ENCODE results near the gene TNFRSF1B.

Gene TNFRSF1B

GRCh38 chr1:12180315-12180714 lies 13.5 kb downstream of the TNFRSF1B start:
- H3K36me3 ChIP-seq (ENCODE audit: control insufficient read depth in 5 of 5, insufficient read depth in 5 of 5, low read length in 5 of 5), result peaks cover 0 to 9% (median 5%) of the 10 kb centered on the region in 5 donors
- peaks cover 11 to 98% (median 81%) of the 10 kb centered on the region in 5 donors for H3K4me1 ChIP-seq (ENCODE audit: control insufficient read depth in 5 of 5, insufficient read depth in 5 of 5, low read length in 5 of 5)
- H3K9ac ChIP-seq (ENCODE audit: low read length in 5 of 5), result peak overlapping the region in 2 of 5 donors; percentile 12 to 32
- H3K4me3 ChIP-seq (ENCODE audit: low read depth in 1 of 5, low read length in 5 of 5), result peak overlapping the region in 1 of 5 donors; percentile 1
- peaks cover 0 to 16% (median 3%) of the 10 kb centered on the region in 5 donors for H3K27me3 ChIP-seq (ENCODE audit: control insufficient read depth in 5 of 5, insufficient read depth in 4 of 5, low read length in 5 of 5)
- no peaks in the 10 kb centered on the region for H3K9me3 ChIP-seq (ENCODE audit: control insufficient read depth in 5 of 5, low read length in 5 of 5)
- peak overlapping the region; percentile 93 for H3K27ac ChIP-seq (ENCODE audit: low read depth, low read length)

GRCh38 chr1:12180903-12181302 lies 14.1 kb downstream of the TNFRSF1B start:
- H3K4me3 ChIP-seq (ENCODE audit: low read depth in 1 of 5, low read length in 5 of 5), result peak overlapping the region in 1 of 5 donors; percentile 1
- peak overlapping the region; percentile 93 for H3K27ac ChIP-seq (ENCODE audit: low read depth, low read length)
- peaks cover 12 to 98% (median 83%) of the 10 kb centered on the region in 5 donors for H3K4me1 ChIP-seq (ENCODE audit: control insufficient read depth in 5 of 5, insufficient read depth in 5 of 5, low read length in 5 of 5)
- H3K9me3 ChIP-seq (ENCODE audit: control insufficient read depth in 5 of 5, low read length in 5 of 5), result no peaks in the 10 kb centered on the region
- H3K27me3 ChIP-seq (ENCODE audit: control insufficient read depth in 5 of 5, insufficient read depth in 4 of 5, low read length in 5 of 5), result peaks cover 0 to 21% (median 3%) of the 10 kb centered on the region in 5 donors
- H3K9ac ChIP-seq (ENCODE audit: low read length in 5 of 5), result peak overlapping the region in 4 of 5 donors; percentile 1 to 38 (median 22)
- H3K36me3 ChIP-seq (ENCODE audit: control insufficient read depth in 5 of 5, insufficient read depth in 5 of 5, low read length in 5 of 5), result peaks cover 0 to 9% (median 5%) of the 10 kb centered on the region in 5 donors

DNA sequence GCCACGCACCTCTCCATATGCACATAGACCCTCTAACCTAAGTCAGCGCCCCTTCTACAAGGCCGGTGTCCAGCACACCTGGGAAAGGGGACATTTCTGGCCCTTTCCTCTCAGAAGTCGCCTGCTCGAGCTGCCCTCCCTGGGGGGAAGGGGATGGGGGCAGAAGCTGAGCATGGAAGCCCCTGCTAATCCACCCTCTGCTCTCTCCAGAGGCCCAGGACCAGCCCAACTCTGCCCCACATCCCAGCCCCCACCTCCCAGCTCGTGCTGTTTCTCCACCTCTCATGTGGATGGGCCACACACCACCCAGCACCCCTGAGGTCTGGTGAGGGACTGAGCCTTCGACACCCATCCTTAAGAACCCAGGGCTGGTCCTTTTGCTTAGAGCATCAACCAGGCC lies 14.8 kb downstream of the TNFRSF1B start:
- peaks cover 17 to 99% (median 87%) of the 10 kb centered on the region in 5 donors for H3K4me1 ChIP-seq (ENCODE audit: control insufficient read depth in 5 of 5, insufficient read depth in 5 of 5, low read length in 5 of 5)

GRCh38 chr1:12182410-12182984 lies 15.7 kb downstream of the TNFRSF1B start:
- H3K4me1 ChIP-seq (ENCODE audit: control insufficient read depth in 5 of 5, insufficient read depth in 5 of 5, low read length in 5 of 5), result peaks cover 18 to 99% (median 83%) of the 10 kb centered on the region in 5 donors
- peak overlapping the region in 1 of 5 donors; percentile 17 for H3K9ac ChIP-seq (ENCODE audit: low read length in 5 of 5)
- H3K27ac ChIP-seq (ENCODE audit: low read depth, low read length), result peak overlapping the region; percentile 93
- H3K9me3 ChIP-seq (ENCODE audit: control insufficient read depth in 5 of 5, low read length in 5 of 5), result no peaks in the 10 kb centered on the region
- no peak overlapping the region for H3K4me3 ChIP-seq (ENCODE audit: low read depth in 1 of 5, low read length in 5 of 5)
- H3K36me3 ChIP-seq (ENCODE audit: control insufficient read depth in 5 of 5, insufficient read depth in 5 of 5, low read length in 5 of 5), result peaks cover 0 to 9% (median 5%) of the 10 kb centered on the region in 5 donors
- H3K27me3 ChIP-seq (ENCODE audit: control insufficient read depth in 5 of 5, insufficient read depth in 4 of 5, low read length in 5 of 5), result peaks cover 0 to 22% (median 3%) of the 10 kb centered on the region in 5 donors

More for the DNA sequence above, 14.8 kb downstream of the TNFRSF1B start:
- Histone ChIP-seq H3K36me3 (ENCODE audit: control insufficient read depth in 5 of 5, insufficient read depth in 5 of 5, low read length in 5 of 5) (peaks cover 0 to 9% (median 5%) of the 10 kb centered on the region in 5 donors), H3K27me3 (ENCODE audit: control insufficient read depth in 5 of 5, insufficient read depth in 4 of 5, low read length in 5 of 5) (peaks cover 0 to 21% (median 3%) of the 10 kb centered on the region in 5 donors), H3K27ac (ENCODE audit: low read depth, low read length) (peak overlapping the region; percentile 93), H3K4me3 (ENCODE audit: low read depth in 1 of 5, low read length in 5 of 5) (no peak overlapping the region), H3K9me3 (ENCODE audit: control insufficient read depth in 5 of 5, low read length in 5 of 5) (no peaks in the 10 kb centered on the region), H3K9ac (ENCODE audit: low read length in 5 of 5) (peak overlapping the region in 1 of 5 donors; percentile 32)

GRCh38 chr1:12183095-12183794 lies 16.5 kb downstream of the TNFRSF1B start:
- H3K27me3 ChIP-seq (ENCODE audit: control insufficient read depth in 5 of 5, insufficient read depth in 4 of 5, low read length in 5 of 5), result peaks cover 2 to 19% (median 5%) of the 10 kb centered on the region in 5 donors
- H3K36me3 ChIP-seq (ENCODE audit: control insufficient read depth in 5 of 5, insufficient read depth in 5 of 5, low read length in 5 of 5), result peaks cover 0 to 10% (median 5%) of the 10 kb centered on the region in 5 donors
- no peak overlapping the region for H3K4me3 ChIP-seq (ENCODE audit: low read depth in 1 of 5, low read length in 5 of 5)
- H3K4me1 ChIP-seq (ENCODE audit: control insufficient read depth in 5 of 5, insufficient read depth in 5 of 5, low read length in 5 of 5), result peaks cover 18 to 99% (median 83%) of the 10 kb centered on the region in 5 donors
- peak overlapping the region; percentile 93 for H3K27ac ChIP-seq (ENCODE audit: low read depth, low read length)
- H3K9me3 ChIP-seq (ENCODE audit: control insufficient read depth in 5 of 5, low read length in 5 of 5), result no peaks in the 10 kb centered on the region
- H3K9ac ChIP-seq (ENCODE audit: low read length in 5 of 5), result peak overlapping the region in 1 of 5 donors; percentile 17

- Histone ChIP-seq H3K36me3 (ENCODE audit: control insufficient read depth in 5 of 5, insufficient read depth in 5 of 5, low read length in 5 of 5) (peaks cover 0 to 17% (median 10%) of the 10 kb centered on the region in 5 donors), H3K9me3 (ENCODE audit: control insufficient read depth in 5 of 5, low read length in 5 of 5) (no peaks in the 10 kb centered on the region), H3K27me3 (ENCODE audit: control insufficient read depth in 5 of 5, insufficient read depth in 4 of 5, low read length in 5 of 5) (peaks cover 3 to 19% (median 4%) of the 10 kb centered on the region in 5 donors), H3K9ac (ENCODE audit: low read length in 5 of 5) (peak overlapping the region in 4 of 5 donors; percentile 24 to 80 (median 60)), H3K4me3 (ENCODE audit: low read depth in 1 of 5, low read length in 5 of 5) (peak overlapping the region in 4 of 5 donors; percentile 19 to 52 (median 46)), H3K27ac (ENCODE audit: low read depth, low read length) (peak overlapping the region; percentile 93), H3K4me1 (ENCODE audit: control insufficient read depth in 5 of 5, insufficient read depth in 5 of 5, low read length in 5 of 5) (peaks cover 18 to 99% (median 83%) of the 10 kb centered on the region in 5 donors)
These were observed 17.4 kb downstream of the TNFRSF1B start for GRCh38 chr1:12184008-12184681.

DNA sequence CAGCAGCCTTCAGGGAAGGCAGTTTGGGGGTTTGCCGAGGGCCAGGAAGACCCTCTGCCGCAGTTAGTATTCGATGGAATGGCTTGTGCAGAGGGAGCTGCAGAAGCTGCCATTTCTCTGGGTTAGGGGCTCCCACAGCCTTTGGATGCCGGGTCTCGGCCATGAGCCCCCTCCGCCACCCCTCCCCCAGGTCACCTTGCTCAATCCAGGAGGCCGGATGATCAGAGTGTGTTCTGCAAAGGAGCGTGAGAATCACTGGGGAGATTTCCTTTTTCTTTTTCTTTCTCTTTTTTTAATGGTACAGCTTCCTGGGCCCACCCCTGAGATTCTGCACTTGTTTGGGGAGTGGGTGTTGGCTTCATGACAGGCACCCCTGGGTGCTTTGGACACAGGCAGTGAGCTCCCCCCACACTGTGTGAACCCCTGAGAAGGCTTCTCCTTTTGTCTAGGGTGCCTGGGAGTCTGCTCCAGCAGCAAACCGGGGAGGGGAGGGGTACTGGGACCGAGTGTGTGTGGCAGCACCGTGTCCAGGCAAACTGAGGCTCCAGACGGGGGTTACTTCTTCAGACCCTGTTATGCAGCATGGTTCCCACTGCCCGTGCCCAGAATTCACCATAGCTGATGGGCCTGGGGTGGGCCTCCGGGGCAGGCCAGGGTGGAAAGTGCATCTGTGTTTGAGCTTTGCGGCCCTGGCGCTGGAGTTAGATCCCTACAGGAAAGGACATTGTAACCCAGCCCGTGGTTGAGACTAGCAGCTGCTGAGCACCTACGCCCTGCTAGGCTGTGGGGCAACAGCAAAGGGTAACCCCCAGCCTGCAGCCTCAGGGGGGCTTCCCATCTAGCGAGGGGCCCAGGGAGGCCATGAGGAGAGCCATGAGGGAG lies 18.5 kb downstream of the TNFRSF1B start:
- H3K27ac ChIP-seq (ENCODE audit: low read depth, low read length), result peak overlapping the region; percentile 93
- H3K4me1 ChIP-seq (ENCODE audit: control insufficient read depth in 5 of 5, insufficient read depth in 5 of 5, low read length in 5 of 5), result peaks cover 16 to 95% (median 74%) of the 10 kb centered on the region in 5 donors
- peak overlapping the region; percentile 24 to 80 (median 59) for H3K9ac ChIP-seq (ENCODE audit: low read length in 5 of 5)
- peak overlapping the region in 4 of 5 donors; percentile 19 to 52 (median 46) for H3K4me3 ChIP-seq (ENCODE audit: low read depth in 1 of 5, low read length in 5 of 5)
- no peaks in the 10 kb centered on the region for H3K9me3 ChIP-seq (ENCODE audit: control insufficient read depth in 5 of 5, low read length in 5 of 5)
- H3K27me3 ChIP-seq (ENCODE audit: control insufficient read depth in 5 of 5, insufficient read depth in 4 of 5, low read length in 5 of 5), result peaks cover 3 to 19% (median 4%) of the 10 kb centered on the region in 5 donors
- peaks cover 0 to 25% (median 15%) of the 10 kb centered on the region in 5 donors for H3K36me3 ChIP-seq (ENCODE audit: control insufficient read depth in 5 of 5, insufficient read depth in 5 of 5, low read length in 5 of 5)

DNA sequence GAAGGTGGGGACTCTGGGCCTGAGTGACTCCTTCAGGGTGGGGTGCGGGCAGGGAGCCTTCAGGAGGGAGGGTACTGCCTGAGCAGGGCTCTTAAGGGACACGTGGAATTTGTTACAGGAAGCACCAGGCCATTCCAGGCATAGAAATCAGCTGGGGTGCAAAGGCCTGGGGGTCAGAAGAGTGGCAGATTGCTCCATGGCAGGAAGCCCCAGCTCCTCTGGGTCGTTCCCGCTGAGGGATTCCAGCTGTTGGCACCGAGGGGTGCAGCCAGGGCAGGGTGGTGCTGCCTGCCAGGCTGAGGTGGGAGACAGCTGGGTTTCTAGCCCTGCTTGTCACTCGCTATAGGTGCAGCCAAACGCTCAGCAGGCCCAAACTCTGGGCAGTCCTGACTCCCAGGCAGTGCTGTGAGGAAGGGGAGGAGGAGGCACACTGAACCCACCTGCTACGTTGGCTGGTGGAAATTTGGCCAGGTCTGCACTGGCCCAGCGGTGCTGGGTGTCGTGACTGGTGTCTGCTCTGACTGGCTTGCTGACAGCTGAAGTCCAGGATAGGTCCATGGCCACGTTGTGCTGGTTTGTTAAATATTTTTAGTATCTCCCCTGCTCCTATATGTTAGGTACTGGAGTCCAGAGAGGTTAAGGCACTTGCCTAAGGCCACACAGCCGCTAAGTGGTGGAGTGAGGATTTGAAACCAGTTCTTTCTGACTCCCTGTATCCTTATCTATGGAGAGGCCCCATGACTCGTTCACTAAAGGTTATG lies 19.3 kb downstream of the TNFRSF1B start:
- Histone ChIP-seq H3K4me1 (ENCODE audit: control insufficient read depth in 5 of 5, insufficient read depth in 5 of 5, low read length in 5 of 5) (peaks cover 14 to 87% (median 65%) of the 10 kb centered on the region in 5 donors), H3K4me3 (ENCODE audit: low read depth in 1 of 5, low read length in 5 of 5) (peak overlapping the region in 3 of 5 donors; percentile 41 to 52 (median 50)), H3K27ac (ENCODE audit: low read depth, low read length) (peak overlapping the region; percentile 93), H3K27me3 (ENCODE audit: control insufficient read depth in 5 of 5, insufficient read depth in 4 of 5, low read length in 5 of 5) (peaks cover 3 to 19% (median 4%) of the 10 kb centered on the region in 5 donors), H3K36me3 (ENCODE audit: control insufficient read depth in 5 of 5, insufficient read depth in 5 of 5, low read length in 5 of 5) (peaks cover 0 to 29% (median 20%) of the 10 kb centered on the region in 5 donors), H3K9ac (ENCODE audit: low read length in 5 of 5) (peak overlapping the region in 3 of 5 donors; percentile 59 to 80 (median 62)), H3K9me3 (ENCODE audit: control insufficient read depth in 5 of 5, low read length in 5 of 5) (no peaks in the 10 kb centered on the region)

All from subcutaneous abdominal adipose tissue (tissue), 5 donors.